ENCODE data around the gene RRAS2.

Gene RRAS2

GRCh38 chr11:14372011-14372410, 13.0 kb upstream of the RRAS2 start:
- Histone ChIP-seq H3K27me3 (ENCODE audit: insufficient read depth, poor library complexity, severe bottlenecking) (no peaks in the 10 kb centered on the region), H3K4me1 (ENCODE audit: insufficient read depth, poor library complexity, severe bottlenecking) (peaks cover 14% of the 10 kb centered on the region), H3K9me3 (ENCODE audit: severe bottlenecking) (no peaks in the 10 kb centered on the region), H3K4me3 (ENCODE audit: severe bottlenecking) (no peak overlapping the region), H3K36me3 (ENCODE audit: low read depth) (no peaks in the 10 kb centered on the region), H3K27ac (ENCODE audit: poor library complexity, severe bottlenecking) (no peak overlapping the region)
- TF ChIP-seq CTCF (IDR thresholded peaks at IDR 0.05; ENCODE audit: poor library complexity, severe bottlenecking): no peak
- ATAC-seq (ENCODE audit: low read depth) (no peak), DNase-seq (ENCODE audit: low spot score) (no peak)

- DNase-seq (ENCODE audit: low spot score): no peak
- Histone ChIP-seq H3K4me1 (ENCODE audit: insufficient read depth, poor library complexity, severe bottlenecking) (peaks cover 14% of the 10 kb centered on the region), H3K27ac (ENCODE audit: poor library complexity, severe bottlenecking) (no peak overlapping the region), H3K9me3 (ENCODE audit: severe bottlenecking) (no peaks in the 10 kb centered on the region), H3K27me3 (ENCODE audit: insufficient read depth, poor library complexity, severe bottlenecking) (no peaks in the 10 kb centered on the region), H3K4me3 (ENCODE audit: severe bottlenecking) (no peak overlapping the region), H3K36me3 (ENCODE audit: low read depth) (no peaks in the 10 kb centered on the region)
- ATAC-seq (ENCODE audit: low read depth): no peak
- no peak for TF ChIP-seq CTCF (IDR thresholded peaks at IDR 0.05; ENCODE audit: poor library complexity, severe bottlenecking)
These were observed 12.3 kb upstream of the RRAS2 start for GRCh38 chr11:14371249-14371648.

- no peak for DNase-seq (ENCODE audit: low spot score)
- Histone ChIP-seq H3K27me3 (ENCODE audit: insufficient read depth, poor library complexity, severe bottlenecking) (no peaks in the 10 kb centered on the region), H3K36me3 (ENCODE audit: low read depth) (no peaks in the 10 kb centered on the region), H3K9me3 (ENCODE audit: severe bottlenecking) (no peaks in the 10 kb centered on the region), H3K4me1 (ENCODE audit: insufficient read depth, poor library complexity, severe bottlenecking) (peaks cover 14% of the 10 kb centered on the region), H3K4me3 (ENCODE audit: severe bottlenecking) (no peak overlapping the region), H3K27ac (ENCODE audit: poor library complexity, severe bottlenecking) (no peak overlapping the region)
- ATAC-seq (ENCODE audit: low read depth): no peak
- no peak for TF ChIP-seq CTCF (IDR thresholded peaks at IDR 0.05; ENCODE audit: poor library complexity, severe bottlenecking)
These were observed 11.5 kb upstream of the RRAS2 start for GRCh38 chr11:14370496-14370895.

GRCh38 chr11:14369598-14369997, 10.6 kb upstream of the RRAS2 start:
- DNase-seq (ENCODE audit: low spot score) (no peak), ATAC-seq (ENCODE audit: low read depth) (no peak)
- Histone ChIP-seq H3K27ac (ENCODE audit: poor library complexity, severe bottlenecking) (no peak overlapping the region), H3K4me3 (ENCODE audit: severe bottlenecking) (no peak overlapping the region), H3K36me3 (ENCODE audit: low read depth) (no peaks in the 10 kb centered on the region), H3K4me1 (ENCODE audit: insufficient read depth, poor library complexity, severe bottlenecking) (peaks cover 14% of the 10 kb centered on the region), H3K27me3 (ENCODE audit: insufficient read depth, poor library complexity, severe bottlenecking) (no peaks in the 10 kb centered on the region), H3K9me3 (ENCODE audit: severe bottlenecking) (no peaks in the 10 kb centered on the region)
- TF ChIP-seq CTCF (IDR thresholded peaks at IDR 0.05; ENCODE audit: poor library complexity, severe bottlenecking): no peak

- Histone ChIP-seq H3K36me3 (ENCODE audit: low read depth) (no peaks in the 10 kb centered on the region), H3K27me3 (ENCODE audit: insufficient read depth, poor library complexity, severe bottlenecking) (no peaks in the 10 kb centered on the region), H3K9me3 (ENCODE audit: severe bottlenecking) (no peaks in the 10 kb centered on the region), H3K27ac (ENCODE audit: poor library complexity, severe bottlenecking) (no peak overlapping the region), H3K4me1 (ENCODE audit: insufficient read depth, poor library complexity, severe bottlenecking) (no peaks in the 10 kb centered on the region), H3K4me3 (ENCODE audit: severe bottlenecking) (no peak overlapping the region)
- DNase-seq (ENCODE audit: low spot score): no peak
- no peak for TF ChIP-seq CTCF (IDR thresholded peaks at IDR 0.05; ENCODE audit: poor library complexity, severe bottlenecking)
- no peak for ATAC-seq (ENCODE audit: low read depth)
These were observed 8.0 kb upstream of the RRAS2 start for GRCh38 chr11:14366936-14367335.
